Mesothelial cell of epicardium (in vitro differentiated cells): Measurements from ENCODE around the gene FAM76A. TPM values are rescaled to one million over a fixed set of nuclear protein-coding genes. Genes with fewer than 3 reads are reported as not detected.
A peak's percentile ranks its signal among the peaks of the same experiment; 100 is the strongest.

Experiments
- DNase-seq, 2 experiments: peaks; one replicate each; pipeline ENCODE4 v3.0.0; 2021; ENCODE audit warnings: low spot score in 2 of 2; ENCODE audit not compliant: unreplicated experiment in 2 of 2
- H3K27ac Mint-ChIP-seq: 2 replicates; pipeline ENCODE4 v1.8.0; 2021; ENCODE audit warnings: mixed read lengths
- H3K27me3 Mint-ChIP-seq: 2 replicates; pipeline ENCODE4 v1.8.0; 2021; ENCODE audit warnings: low read depth, mixed read lengths
- H3K36me3 Mint-ChIP-seq: 2 replicates; pipeline ENCODE4 v1.8.0; 2021; ENCODE audit warnings: mixed read lengths
- H3K4me1 Mint-ChIP-seq: 2 replicates; pipeline ENCODE4 v1.8.0; 2021; ENCODE audit warnings: mixed read lengths
- H3K4me3 Mint-ChIP-seq: 2 replicates; pipeline ENCODE4 v1.8.0; 2021; ENCODE audit warnings: mild to moderate bottlenecking, moderate library complexity, mixed read lengths
- H3K9me3 Mint-ChIP-seq: 2 replicates; pipeline ENCODE4 v1.8.0; 2021; ENCODE audit warnings: mixed read lengths
- total RNA-seq: library from RNA; stranded (reverse); gene quantifications from 3 replicates; pipeline ENCODE4 v1.2.1, GENCODE V29; 2021
- TF ChIP-seq, protein P1 (sequence below): fragments of 200-600 bp; sonication (generic); IDR thresholded peaks from one replicate; pipeline ENCODE4 v1.5.0; 2021; ENCODE audit warnings: antibody characterized with exemption; ENCODE audit not compliant: unreplicated experiment

The FAM76A gene
- total RNA-seq, 1 donor from 2014 or later = 12.4 TPM

DNA sequence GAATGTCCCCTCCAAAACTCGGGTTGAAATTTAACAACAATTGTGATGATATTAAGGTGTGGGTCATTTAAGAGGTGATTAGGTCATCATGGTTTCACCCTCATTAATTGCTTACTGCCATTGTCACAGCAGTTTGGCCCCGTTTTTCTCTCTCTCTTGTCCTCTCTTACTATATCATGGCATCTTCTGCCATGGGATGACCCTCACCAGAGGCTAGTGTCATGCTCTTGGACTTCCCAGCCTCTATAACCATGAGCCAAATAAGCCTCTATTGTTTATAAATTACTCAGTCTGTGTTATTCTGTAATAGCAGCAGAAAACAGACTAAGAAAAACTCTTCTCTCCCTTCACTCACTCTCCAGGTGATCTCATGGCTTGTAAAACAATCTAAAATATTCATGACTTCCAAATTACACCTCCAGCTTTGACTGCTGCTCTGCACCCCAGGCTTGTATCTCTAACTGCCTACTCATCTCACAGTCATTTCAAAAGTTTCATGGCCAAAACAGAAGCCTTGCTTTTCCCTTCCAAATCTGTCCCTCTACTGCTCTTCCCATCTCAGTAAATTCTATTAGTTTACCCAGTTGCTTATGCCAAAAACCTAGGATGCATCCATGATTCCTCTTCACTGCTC, 9.4 kb upstream of the FAM76A start:
- no peaks in the 10 kb centered on the region for H3K27me3 Mint-ChIP-seq
- no peak for DNase-seq
- H3K4me3 Mint-ChIP-seq = no peak overlapping the region
- no peak overlapping the region for H3K27ac Mint-ChIP-seq
- TF ChIP-seq, protein P1, sequence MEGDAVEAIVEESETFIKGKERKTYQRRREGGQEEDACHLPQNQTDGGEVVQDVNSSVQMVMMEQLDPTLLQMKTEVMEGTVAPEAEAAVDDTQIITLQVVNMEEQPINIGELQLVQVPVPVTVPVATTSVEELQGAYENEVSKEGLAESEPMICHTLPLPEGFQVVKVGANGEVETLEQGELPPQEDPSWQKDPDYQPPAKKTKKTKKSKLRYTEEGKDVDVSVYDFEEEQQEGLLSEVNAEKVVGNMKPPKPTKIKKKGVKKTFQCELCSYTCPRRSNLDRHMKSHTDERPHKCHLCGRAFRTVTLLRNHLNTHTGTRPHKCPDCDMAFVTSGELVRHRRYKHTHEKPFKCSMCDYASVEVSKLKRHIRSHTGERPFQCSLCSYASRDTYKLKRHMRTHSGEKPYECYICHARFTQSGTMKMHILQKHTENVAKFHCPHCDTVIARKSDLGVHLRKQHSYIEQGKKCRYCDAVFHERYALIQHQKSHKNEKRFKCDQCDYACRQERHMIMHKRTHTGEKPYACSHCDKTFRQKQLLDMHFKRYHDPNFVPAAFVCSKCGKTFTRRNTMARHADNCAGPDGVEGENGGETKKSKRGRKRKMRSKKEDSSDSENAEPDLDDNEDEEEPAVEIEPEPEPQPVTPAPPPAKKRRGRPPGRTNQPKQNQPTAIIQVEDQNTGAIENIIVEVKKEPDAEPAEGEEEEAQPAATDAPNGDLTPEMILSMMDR = no peak
- H3K4me1 Mint-ChIP-seq = peaks cover 27% of the 10 kb centered on the region
- H3K9me3 Mint-ChIP-seq = peaks cover 6% of the 10 kb centered on the region
- H3K36me3 Mint-ChIP-seq = peaks cover 3% of the 10 kb centered on the region

DNA sequence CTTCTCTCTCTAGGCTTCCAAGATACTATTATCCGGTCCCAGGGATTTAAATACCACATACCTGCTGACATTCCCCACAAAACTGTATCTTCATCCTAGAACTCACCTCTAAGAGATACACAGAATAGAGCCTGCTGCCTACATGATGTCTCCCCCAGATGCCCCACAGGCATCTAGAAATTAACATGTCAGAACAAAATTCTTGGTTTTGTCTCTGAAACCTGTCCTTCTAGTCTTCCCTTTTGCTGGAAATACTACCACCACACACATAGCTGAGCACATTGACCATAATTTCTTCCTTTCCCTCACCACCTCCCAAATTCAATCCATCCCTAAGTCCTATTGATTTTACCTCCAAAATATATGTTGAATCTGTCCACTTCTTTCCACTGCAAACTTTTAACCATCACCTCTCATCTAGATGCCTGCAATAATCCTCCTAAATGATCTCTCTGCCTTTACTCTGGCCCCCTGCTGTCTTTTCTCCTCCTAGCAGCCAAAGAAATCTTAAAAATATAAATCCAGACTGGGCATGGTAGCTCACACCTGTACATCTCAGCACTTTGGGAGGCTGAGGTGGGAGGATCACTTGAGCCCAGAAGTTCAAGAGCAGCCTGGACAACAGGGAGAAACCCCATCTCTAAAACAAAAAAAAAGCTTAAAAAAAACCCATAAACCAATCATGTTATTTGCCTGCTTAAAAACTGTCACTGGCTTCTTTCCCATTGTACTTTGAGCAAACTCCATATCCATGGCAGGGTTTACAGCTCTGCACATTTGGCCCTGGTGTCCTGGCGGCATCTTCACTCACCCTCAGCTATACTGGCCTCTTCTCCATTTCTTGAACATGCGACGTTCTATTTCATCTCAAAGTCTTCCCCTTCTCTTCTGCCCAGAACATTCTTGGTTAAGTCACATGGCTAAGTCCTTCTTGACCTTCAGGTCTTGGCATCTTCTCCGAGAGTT, 6.2 kb upstream of the FAM76A start:
- no peak for DNase-seq
- peak overlapping the region; percentile 7 for H3K27ac Mint-ChIP-seq

DNA sequence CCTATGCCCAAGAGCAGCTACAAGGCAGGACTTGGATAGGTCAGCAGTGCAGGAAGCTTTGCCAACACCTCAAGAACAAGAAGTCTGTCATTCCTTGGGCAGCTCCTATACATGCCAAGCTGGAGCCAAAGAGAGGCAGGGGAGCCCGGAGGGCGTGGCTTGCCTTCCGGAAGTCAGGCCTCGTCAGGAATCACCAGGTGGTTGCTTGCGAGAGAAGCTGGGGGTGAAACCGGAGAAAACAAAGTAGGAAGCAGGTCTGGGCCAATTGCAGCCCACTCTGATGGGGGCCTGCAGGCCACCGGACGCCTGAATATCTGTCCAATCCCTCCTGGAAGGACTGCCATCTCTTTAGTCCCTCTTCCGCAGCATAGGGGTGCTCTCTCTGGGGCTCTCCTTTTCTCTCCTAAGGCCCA, 794 bp upstream of the FAM76A start:
- peaks cover 10% of the 10 kb centered on the region for H3K4me1 Mint-ChIP-seq
- H3K27ac Mint-ChIP-seq = peak overlapping the region; percentile 98
- peaks cover 7% of the 10 kb centered on the region for H3K36me3 Mint-ChIP-seq
- DNase-seq = no peak
- no peaks in the 10 kb centered on the region for H3K27me3 Mint-ChIP-seq
- TF ChIP-seq, protein P1 = no peak
- no peaks in the 10 kb centered on the region for H3K9me3 Mint-ChIP-seq
- peak overlapping the region; percentile 66 for H3K4me3 Mint-ChIP-seq

More for the DNA sequence above, 6.2 kb upstream of the FAM76A start:
- Mint-ChIP-seq H3K27me3 (no peaks in the 10 kb centered on the region), H3K4me1 (peaks cover 8% of the 10 kb centered on the region), H3K4me3 (no peak overlapping the region), H3K9me3 (peaks cover 6% of the 10 kb centered on the region), H3K36me3 (peaks cover 3% of the 10 kb centered on the region)
- TF ChIP-seq, protein P1 = peak; percentile 20

DNA sequence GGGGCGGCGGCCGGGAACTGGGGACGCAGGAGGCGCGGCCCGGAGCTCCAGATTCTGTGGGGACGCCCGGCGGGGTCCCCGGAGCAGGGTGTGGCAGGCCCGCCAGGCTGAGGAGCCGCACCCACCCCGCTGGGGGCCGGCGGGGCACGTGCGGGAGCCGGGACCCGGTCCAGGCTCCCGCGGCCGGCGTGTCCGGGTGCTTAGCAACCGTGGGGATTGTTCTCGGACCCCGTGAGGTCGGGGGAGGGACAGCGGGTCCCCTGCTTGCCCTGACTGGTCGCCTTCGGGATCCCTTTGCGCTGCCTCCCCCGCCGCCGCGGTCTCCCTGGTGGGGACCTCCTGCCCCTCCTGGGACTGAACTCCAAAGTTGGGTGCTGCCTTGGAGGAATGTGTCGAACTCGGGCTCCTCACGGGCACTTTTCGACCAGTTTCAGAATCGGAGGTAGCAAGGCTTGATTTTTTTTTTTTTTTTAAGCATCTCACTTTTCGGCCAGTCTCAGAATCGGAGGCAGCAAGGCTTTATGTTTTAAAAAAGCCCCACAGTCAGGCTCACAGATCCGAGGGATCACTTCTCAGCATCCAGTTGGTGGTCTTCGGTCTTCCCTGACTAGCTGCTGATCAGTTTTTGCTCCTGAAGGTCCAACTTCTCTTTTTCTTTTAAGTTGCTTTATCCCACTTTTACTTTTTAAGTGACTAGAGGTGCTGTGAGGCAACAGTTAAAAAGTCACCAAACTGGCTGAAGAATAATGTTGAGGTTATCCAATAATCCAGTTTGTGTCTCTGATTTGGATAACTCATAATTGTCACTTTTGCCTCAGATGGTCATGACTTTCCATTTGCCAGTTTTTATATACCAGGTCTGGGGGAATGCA, 648 bp downstream of the FAM76A start:
- Mint-ChIP-seq H3K27ac (peak overlapping the region; percentile 88), H3K4me3 (peak overlapping the region; percentile 78), H3K4me1 (peaks cover 8% of the 10 kb centered on the region), H3K9me3 (no peaks in the 10 kb centered on the region), H3K27me3 (no peaks in the 10 kb centered on the region), H3K36me3 (peaks cover 10% of the 10 kb centered on the region)
- peak; percentile 28 to 68 for DNase-seq
- TF ChIP-seq, protein P1 = no peak

DNA sequence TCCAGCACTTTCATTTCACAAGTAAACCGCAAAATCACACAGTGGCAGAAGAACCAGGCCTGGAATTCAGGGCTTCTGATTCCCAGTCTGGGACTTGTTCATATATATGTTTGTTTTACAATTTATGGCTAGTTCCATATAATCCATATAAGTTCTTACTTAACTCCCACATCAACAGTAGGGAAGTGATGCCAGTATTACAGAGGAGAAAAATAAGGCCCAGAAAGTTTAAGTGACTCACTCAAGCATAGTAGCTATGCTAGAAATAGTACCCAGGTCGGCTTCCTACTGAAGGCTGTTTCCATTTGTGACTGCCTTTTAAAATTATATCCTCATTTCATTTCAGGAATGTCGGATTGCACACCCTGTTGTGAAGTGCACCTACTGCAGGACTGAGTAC, 1.4 kb downstream of the FAM76A start:
- H3K4me3 Mint-ChIP-seq = peak overlapping the region; percentile 78
- TF ChIP-seq, protein P1 = no peak
- DNase-seq = no peak
- peaks cover 8% of the 10 kb centered on the region for H3K4me1 Mint-ChIP-seq
- no peak overlapping the region for H3K27ac Mint-ChIP-seq
- H3K27me3 Mint-ChIP-seq = no peaks in the 10 kb centered on the region
- peaks cover 10% of the 10 kb centered on the region for H3K36me3 Mint-ChIP-seq
- H3K9me3 Mint-ChIP-seq = no peaks in the 10 kb centered on the region
